ENCODE measurements around the gene FBXO30.

Gene FBXO30

GRCh38 chr6:145814501-145815308 lies at the start of gene FBXO30:
FBXO30 (minus strand) TSS chr6:145814795; CDS start chr6:145806405, 8,390 bp downstream.
- DNase-seq (ENCODE audit: low read depth in 1 of 2, low spot score in 1 of 2) = peak; percentile 65 to 84

- DNase-seq (ENCODE audit: low read depth in 1 of 2, low spot score in 1 of 2) = no peak
Observed at GRCh38 chr6:145863988-145864616, 49.5 kb upstream of the FBXO30 start.

GRCh38 chr6:145863366-145863765 lies 48.8 kb upstream of the FBXO30 start:
- DNase-seq (ENCODE audit: low read depth in 1 of 2, low spot score in 1 of 2) = no peak

- DNase-seq (ENCODE audit: low read depth in 1 of 2, low spot score in 1 of 2) = no peak
Observed at GRCh38 chr6:145860562-145860961, 46.0 kb upstream of the FBXO30 start.

GRCh38 chr6:145850671-145851070 lies 36.1 kb upstream of the FBXO30 start:
- no peak for DNase-seq (ENCODE audit: low read depth in 1 of 2, low spot score in 1 of 2)

GRCh38 chr6:145848541-145848940 lies 33.9 kb upstream of the FBXO30 start:
- DNase-seq (ENCODE audit: low read depth in 1 of 2, low spot score in 1 of 2) = no peak

- DNase-seq (ENCODE audit: low read depth in 1 of 2, low spot score in 1 of 2) = no peak
Observed at GRCh38 chr6:145845557-145845956, 31.0 kb upstream of the FBXO30 start.

GRCh38 chr6:145844933-145845540 lies 30.4 kb upstream of the FBXO30 start:
- DNase-seq (ENCODE audit: low read depth in 1 of 2, low spot score in 1 of 2) = no peak

GRCh38 chr6:145842693-145843546 lies 28.3 kb upstream of the FBXO30 start:
- DNase-seq (ENCODE audit: low read depth in 1 of 2, low spot score in 1 of 2) = no peak

GRCh38 chr6:145841668-145842067 lies 27.1 kb upstream of the FBXO30 start:
- no peak for DNase-seq (ENCODE audit: low read depth in 1 of 2, low spot score in 1 of 2)

GRCh38 chr6:145839653-145840052 lies 25.1 kb upstream of the FBXO30 start:
- DNase-seq (ENCODE audit: low read depth in 1 of 2, low spot score in 1 of 2) = no peak

- DNase-seq (ENCODE audit: low read depth in 1 of 2, low spot score in 1 of 2) = no peak
Observed at GRCh38 chr6:145838305-145838704, 23.7 kb upstream of the FBXO30 start.

- no peak for DNase-seq (ENCODE audit: low read depth in 1 of 2, low spot score in 1 of 2)
Observed at GRCh38 chr6:145836772-145837171, 22.2 kb upstream of the FBXO30 start.

GRCh38 chr6:145836170-145836569 lies 21.6 kb upstream of the FBXO30 start:
- no peak for DNase-seq (ENCODE audit: low read depth in 1 of 2, low spot score in 1 of 2)

GRCh38 chr6:145830612-145831011 lies 16.0 kb upstream of the FBXO30 start:
- no peak for DNase-seq (ENCODE audit: low read depth in 1 of 2, low spot score in 1 of 2)

GRCh38 chr6:145829950-145830349 lies 15.4 kb upstream of the FBXO30 start:
- no peak for DNase-seq (ENCODE audit: low read depth in 1 of 2, low spot score in 1 of 2)

GRCh38 chr6:145829102-145829501 lies 14.5 kb upstream of the FBXO30 start:
- DNase-seq (ENCODE audit: low read depth in 1 of 2, low spot score in 1 of 2) = no peak

- no peak for DNase-seq (ENCODE audit: low read depth in 1 of 2, low spot score in 1 of 2)
Observed at GRCh38 chr6:145824344-145824743, 9.7 kb upstream of the FBXO30 start.

- DNase-seq (ENCODE audit: low read depth in 1 of 2, low spot score in 1 of 2) = no peak
Observed at GRCh38 chr6:145823328-145823944, 8.8 kb upstream of the FBXO30 start.

- DNase-seq (ENCODE audit: low read depth in 1 of 2, low spot score in 1 of 2) = no peak
Observed at GRCh38 chr6:145822456-145822855, 7.9 kb upstream of the FBXO30 start.

- no peak for DNase-seq (ENCODE audit: low read depth in 1 of 2, low spot score in 1 of 2)
Observed at GRCh38 chr6:145819994-145820393, 5.4 kb upstream of the FBXO30 start.
